Uterus (tissue), 4 donors: ENCODE results near the gene THBD. TPM values are rescaled to one million over a fixed set of nuclear protein-coding genes. Genes with fewer than 3 reads are reported as not detected.

ENCODE experiments used
- DNase-seq, 2 donors: peaks; one replicate each; pipeline ENCODE4 v3.0.0-alpha.2; 2019 to 2020
- H3K27ac ChIP-seq, 2 donors: fragments of 200-600 bp; sonication (generic); 1 replicate in 1 of 2; 2 replicates in 1 of 2; pipeline ENCODE4 v1.5.1; 2016 to 2018
- H3K27me3 ChIP-seq, 2 donors: fragments of 200-600 bp; sonication (generic); one replicate each; pipeline ENCODE4 v1.5.1; 2018 to 2019; ENCODE audit warnings: control low read depth in 1 of 2
- H3K36me3 ChIP-seq, 2 donors: fragments of 200-600 bp; sonication (generic); one replicate each; pipeline ENCODE4 v1.5.1; 2019; ENCODE audit warnings: control low read depth in 1 of 2
- H3K4me1 ChIP-seq, 2 donors: fragments of 200-600 bp; sonication (generic); one replicate each; pipeline ENCODE4 v1.5.1; 2018 to 2019; ENCODE audit warnings: control low read depth in 1 of 2
- H3K4me3 ChIP-seq, 2 donors: fragments of 200-600 bp; sonication (generic); 1 replicate in 1 of 2; 2 replicates in 1 of 2; pipeline ENCODE4 v1.5.1; 2018 to 2019; ENCODE audit warnings: mild to moderate bottlenecking in 1 of 2
- H3K9me3 ChIP-seq, 2 donors: fragments of 200-600 bp; sonication (generic); one replicate each; pipeline ENCODE4 v1.5.1; 2019; ENCODE audit warnings: control low read depth in 1 of 2
- CTCF ChIP-seq, 4 experiments: fragments of 200-600 bp in 2 of 4; fragments of 450-650 bp in 2 of 4; sonication (generic) in 2 of 4; IDR thresholded peaks; one replicate each; pipeline ENCODE4 v1.5.1; 2016 to 2019; ENCODE audit warnings: antibody characterized with exemption in 4 of 4, mild to moderate bottlenecking in 2 of 4, moderate library complexity in 1 of 4
- POLR2A ChIP-seq, 2 donors: fragments of 450-650 bp; IDR thresholded peaks; one replicate each; pipeline ENCODE4 v1.6.1; 2016; ENCODE audit warnings: antibody characterized with exemption in 2 of 2, mild to moderate bottlenecking in 1 of 2, moderate library complexity in 1 of 2
- intact Hi-C: fragments of 100-400 bp; cut with DNase I; formaldehyde crosslinking; loops from one replicate; pipeline ENCODE4 v1.15.1; 2023; ENCODE audit warnings: low total_unique reads
- total RNA-seq, 4 donors: library from RNA; depleted of rRNA in 3 of 4; stranded (reverse); fragments of >200 nt in 3 of 4; gene quantifications; one replicate each; pipeline versions ENCODE4 v1.1.0 to v1.2.4, GENCODE V29; 2014 to 2023
- donor health status: DM: yes; HTN: yes; CAD: no.

Gene THBD
- total RNA-seq, 4 donors from 2014 or later = 8.6 to 42.6 (median 28.4) TPM

GRCh38 chr20:23061734-23062561, 12.5 kb upstream of the THBD start:
- H3K4me1 ChIP-seq = peaks cover 0 to 9% of the 10 kb centered on the region in 2 donors
- H3K27ac ChIP-seq = peak overlapping the region; percentile 57 to 69
- peak; percentile 36 to 40 for DNase-seq
- no peaks in the 10 kb centered on the region for H3K36me3 ChIP-seq
- peak in 3 of 4 experiments; percentile 23 to 42 (median 39) for TF ChIP-seq CTCF (IDR thresholded peaks at IDR 0.05)
- no peak for TF ChIP-seq POLR2A (IDR thresholded peaks at IDR 0.05)
- H3K9me3 ChIP-seq = no peaks in the 10 kb centered on the region
- intact Hi-C loops = no loop called here
- no peak overlapping the region for H3K4me3 ChIP-seq
- no peaks in the 10 kb centered on the region for H3K27me3 ChIP-seq

GRCh38 chr20:23061262-23061661, 11.8 kb upstream of the THBD start:
- H3K27me3 ChIP-seq = no peaks in the 10 kb centered on the region
- intact Hi-C loops = no loop called here
- DNase-seq = no peak
- H3K4me1 ChIP-seq = peaks cover 0 to 9% of the 10 kb centered on the region in 2 donors
- TF ChIP-seq POLR2A (IDR thresholded peaks at IDR 0.05) = no peak
- no peak for TF ChIP-seq CTCF (IDR thresholded peaks at IDR 0.05)
- no peak overlapping the region for H3K4me3 ChIP-seq
- H3K9me3 ChIP-seq = no peaks in the 10 kb centered on the region
- peak overlapping the region; percentile 57 to 69 for H3K27ac ChIP-seq
- H3K36me3 ChIP-seq = no peaks in the 10 kb centered on the region

- no peaks in the 10 kb centered on the region for H3K27me3 ChIP-seq
- H3K4me1 ChIP-seq = peaks cover 0 to 9% of the 10 kb centered on the region in 2 donors
- TF ChIP-seq POLR2A (IDR thresholded peaks at IDR 0.05) = no peak
- TF ChIP-seq CTCF (IDR thresholded peaks at IDR 0.05) = no peak
- H3K27ac ChIP-seq = peak overlapping the region in 1 of 2 donors; percentile 69
- H3K4me3 ChIP-seq = no peak overlapping the region
- no peaks in the 10 kb centered on the region for H3K36me3 ChIP-seq
- intact Hi-C loops = no loop called here
- H3K9me3 ChIP-seq = no peaks in the 10 kb centered on the region
- DNase-seq = no peak
Observed at GRCh38 chr20:23060629-23061028, 11.2 kb upstream of the THBD start.

GRCh38 chr20:23059846-23060245, 10.4 kb upstream of the THBD start:
- Histone ChIP-seq H3K36me3 (no peaks in the 10 kb centered on the region), H3K27me3 (no peaks in the 10 kb centered on the region), H3K9me3 (no peaks in the 10 kb centered on the region), H3K27ac (no peak overlapping the region), H3K4me1 (peaks cover 0 to 9% of the 10 kb centered on the region in 2 donors), H3K4me3 (no peak overlapping the region)
- no peak for DNase-seq
- intact Hi-C loops = no loop called here
- TF ChIP-seq POLR2A (IDR thresholded peaks at IDR 0.05) (no peak), CTCF (IDR thresholded peaks at IDR 0.05) (no peak)

- intact Hi-C loops = no loop called here
Observed at GRCh38 chr20:23059001-23059400, 9.5 kb upstream of the THBD start.

More at GRCh38 chr20:23059001-23059400, 9.5 kb upstream of the THBD start:
- no peaks in the 10 kb centered on the region for H3K27me3 ChIP-seq
- no peak overlapping the region for H3K27ac ChIP-seq
- peaks cover 0 to 9% of the 10 kb centered on the region in 2 donors for H3K4me1 ChIP-seq
- H3K4me3 ChIP-seq = no peak overlapping the region
- TF ChIP-seq POLR2A (IDR thresholded peaks at IDR 0.05) (no peak), CTCF (IDR thresholded peaks at IDR 0.05) (no peak)
- DNase-seq = no peak
- H3K36me3 ChIP-seq = no peaks in the 10 kb centered on the region
- H3K9me3 ChIP-seq = no peaks in the 10 kb centered on the region
